ENCODE results near the gene CTSW.
"Not testable (repeated sequence)": the region's sequence is repeated elsewhere in the genome, so short reads cannot be mapped to it uniquely, and the experiment has no call there.

The CTSW gene

GRCh38 chr11:65884716-65885092 is 5.1 kb downstream of the CTSW start:
- peak in 51 of 56 donors; percentile 16 to 83 (median 52) for DNase-seq

- DNase-seq, result no peak
Observed at GRCh38 chr11:65885231-65885630, 5.6 kb downstream of the CTSW start.

DNA sequence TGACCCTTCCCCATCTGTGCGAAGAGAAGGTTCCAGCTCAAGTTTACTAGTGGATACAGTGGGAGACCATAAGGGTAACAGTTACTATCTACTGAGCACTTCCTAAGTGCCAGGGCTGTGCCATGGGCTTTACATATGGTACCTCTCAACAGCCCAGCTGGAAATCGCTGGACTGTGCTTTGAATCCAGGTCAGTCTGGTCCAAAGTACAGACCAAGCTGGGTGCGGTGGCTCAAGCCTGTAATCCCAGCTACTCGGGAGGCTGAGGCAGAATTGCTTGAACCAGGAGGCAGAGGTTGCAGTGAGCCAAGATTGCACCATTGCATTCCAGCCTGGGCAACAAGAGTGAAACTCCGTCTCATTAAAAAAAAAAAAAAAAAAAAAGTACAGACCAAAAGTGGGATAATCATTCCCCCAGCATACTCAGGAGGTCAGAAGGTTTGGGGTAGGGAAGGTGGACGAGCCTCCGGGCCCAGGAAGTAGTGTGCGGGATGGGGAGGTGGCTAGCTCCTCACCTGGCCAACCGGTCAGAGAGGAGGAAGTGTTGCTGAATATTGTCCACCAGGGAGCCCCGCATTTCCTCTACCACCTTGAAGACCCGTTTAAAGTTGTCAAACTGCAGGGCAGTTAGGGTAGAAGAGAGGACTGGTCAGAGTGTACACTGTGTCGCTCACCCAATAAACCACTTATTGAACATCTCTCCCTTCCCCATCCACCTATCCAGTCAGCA is 6.3 kb downstream of the CTSW start:
- DNase-seq, result no peak

DNA sequence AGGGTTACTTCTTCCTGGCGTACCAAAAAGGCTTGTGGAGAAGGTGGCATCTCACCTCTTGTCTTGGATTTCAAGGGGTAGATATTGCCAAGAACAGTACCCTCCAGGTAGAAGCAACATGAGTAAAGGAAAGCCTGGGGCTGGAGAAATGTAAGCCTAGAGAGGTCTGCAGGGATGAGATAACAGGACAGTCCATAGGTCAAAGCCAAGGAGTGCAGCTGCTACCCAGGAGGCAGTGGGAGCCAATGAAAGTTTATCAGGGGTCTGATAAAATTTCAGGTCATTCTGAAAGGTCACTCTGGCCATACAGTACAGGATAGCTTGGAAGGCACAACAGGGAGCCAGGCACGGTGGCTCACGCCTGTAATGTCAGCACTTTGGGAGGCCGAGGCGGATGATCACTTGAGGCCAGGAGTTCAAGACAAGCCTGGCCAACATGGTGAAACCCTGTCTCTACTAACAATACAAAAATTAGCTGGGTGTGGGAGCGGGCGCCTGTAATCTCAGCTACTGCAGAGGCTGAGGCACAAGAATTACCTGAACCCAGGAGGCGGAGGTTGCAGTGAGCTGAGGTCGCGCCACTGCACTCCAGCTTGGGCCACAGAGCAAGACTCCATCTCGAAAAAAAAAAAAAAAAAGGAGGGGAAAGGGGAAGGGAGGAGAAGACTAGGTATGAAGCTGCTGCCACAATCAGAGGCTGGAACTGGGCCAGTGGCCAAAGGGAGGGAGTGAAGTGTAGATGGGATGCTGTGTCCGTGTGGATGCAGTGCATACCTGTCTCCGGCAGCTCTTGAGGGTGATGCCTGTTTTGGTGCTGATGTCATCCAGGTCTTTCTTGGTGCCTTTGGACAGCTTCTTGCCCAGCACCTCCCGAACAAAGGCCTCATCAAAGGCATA is 7.4 kb downstream of the CTSW start:
- no peak for DNase-seq

GRCh38 chr11:65887723-65888162 is 8.1 kb downstream of the CTSW start:
- DNase-seq, result peak in 1 of 56 donors; percentile 58

DNA sequence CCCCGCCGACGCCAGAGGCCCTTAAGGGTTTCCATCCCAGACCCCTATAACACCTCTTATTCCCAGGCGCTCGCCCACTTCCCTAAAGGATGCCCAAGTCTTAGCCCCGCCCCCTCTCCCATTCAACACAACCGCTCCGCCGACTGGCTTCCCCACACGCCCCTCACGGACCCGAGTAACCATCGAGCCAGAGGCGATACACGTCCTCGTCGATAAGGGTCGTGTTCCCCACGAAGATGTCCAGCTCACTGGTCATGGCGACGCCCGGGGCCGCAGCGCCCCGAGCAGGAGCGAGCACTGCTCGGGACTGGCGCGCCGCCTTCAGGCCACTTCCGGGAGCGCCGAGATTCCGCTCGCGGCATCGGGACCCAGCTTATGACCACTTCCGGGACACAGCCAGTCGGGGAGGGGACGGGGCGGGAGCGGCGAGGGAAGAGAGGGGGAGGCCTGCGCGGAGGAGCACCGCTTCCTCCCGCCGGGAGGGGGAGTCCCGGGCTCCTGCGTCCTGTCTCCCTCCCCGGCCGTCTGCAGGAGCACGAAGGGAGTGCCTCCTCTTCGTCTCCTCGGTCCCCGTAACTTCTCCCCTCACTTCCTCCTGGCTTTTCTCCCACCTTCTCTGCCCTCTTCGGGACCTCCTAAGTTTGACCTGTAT is 8.7 kb downstream of the CTSW start, which contains the start of gene FIBP:
Gene FIBP (minus strand): TSS at position 309 of the 652 bp plus-strand sequence. CDS start 53 bp downstream, at position 256.
- DNase-seq, result peak; percentile 61 to 98 (median 95)

DNA sequence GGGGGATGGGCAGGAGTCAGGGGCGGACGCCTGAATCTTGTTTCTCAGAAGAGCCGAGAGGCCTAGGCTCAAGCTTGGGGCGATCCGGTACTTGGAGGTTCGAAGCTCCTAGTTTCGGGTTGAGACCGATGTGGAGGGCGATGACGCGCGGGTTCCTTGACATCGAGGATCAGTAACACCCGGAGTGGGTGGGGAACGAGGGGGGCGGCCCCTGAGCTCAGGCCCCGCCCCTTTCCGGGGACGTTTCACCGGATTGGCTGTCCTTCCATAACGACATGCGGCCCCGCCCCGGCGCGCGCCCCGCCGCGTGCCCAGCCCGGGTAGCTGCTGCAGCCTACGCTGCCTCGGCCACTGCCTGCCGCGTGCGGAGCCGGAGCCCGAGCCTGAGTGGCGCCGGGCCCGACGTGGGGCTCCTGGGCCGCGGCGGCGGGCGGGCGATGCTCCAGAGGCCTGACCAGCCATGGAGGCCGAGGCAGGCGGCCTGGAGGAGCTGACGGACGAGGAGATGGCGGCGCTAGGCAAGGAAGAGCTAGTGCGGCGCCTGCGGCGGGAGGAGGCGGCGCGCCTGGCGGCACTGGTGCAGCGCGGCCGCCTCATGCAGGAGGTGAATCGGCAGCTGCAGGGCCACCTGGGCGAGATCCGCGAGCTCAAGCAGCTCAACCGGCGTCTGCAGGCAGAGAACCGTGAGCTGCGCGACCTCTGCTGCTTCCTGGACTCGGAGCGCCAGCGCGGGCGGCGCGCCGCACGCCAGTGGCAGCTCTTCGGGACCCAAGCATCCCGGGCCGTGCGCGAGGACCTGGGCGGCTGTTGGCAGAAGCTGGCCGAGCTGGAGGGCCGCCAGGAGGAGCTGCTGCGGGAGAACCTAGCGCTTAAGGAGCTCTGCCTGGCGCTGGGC is 10.9 kb downstream of the CTSW start, which contains the start of gene CCDC85B:
Gene CCDC85B (plus strand): TSS at position 350 of the 895 bp plus-strand sequence. CDS start 111 bp downstream, at position 461.
- DNase-seq, result peak; percentile 70 to 100 (median 96)

DNA sequence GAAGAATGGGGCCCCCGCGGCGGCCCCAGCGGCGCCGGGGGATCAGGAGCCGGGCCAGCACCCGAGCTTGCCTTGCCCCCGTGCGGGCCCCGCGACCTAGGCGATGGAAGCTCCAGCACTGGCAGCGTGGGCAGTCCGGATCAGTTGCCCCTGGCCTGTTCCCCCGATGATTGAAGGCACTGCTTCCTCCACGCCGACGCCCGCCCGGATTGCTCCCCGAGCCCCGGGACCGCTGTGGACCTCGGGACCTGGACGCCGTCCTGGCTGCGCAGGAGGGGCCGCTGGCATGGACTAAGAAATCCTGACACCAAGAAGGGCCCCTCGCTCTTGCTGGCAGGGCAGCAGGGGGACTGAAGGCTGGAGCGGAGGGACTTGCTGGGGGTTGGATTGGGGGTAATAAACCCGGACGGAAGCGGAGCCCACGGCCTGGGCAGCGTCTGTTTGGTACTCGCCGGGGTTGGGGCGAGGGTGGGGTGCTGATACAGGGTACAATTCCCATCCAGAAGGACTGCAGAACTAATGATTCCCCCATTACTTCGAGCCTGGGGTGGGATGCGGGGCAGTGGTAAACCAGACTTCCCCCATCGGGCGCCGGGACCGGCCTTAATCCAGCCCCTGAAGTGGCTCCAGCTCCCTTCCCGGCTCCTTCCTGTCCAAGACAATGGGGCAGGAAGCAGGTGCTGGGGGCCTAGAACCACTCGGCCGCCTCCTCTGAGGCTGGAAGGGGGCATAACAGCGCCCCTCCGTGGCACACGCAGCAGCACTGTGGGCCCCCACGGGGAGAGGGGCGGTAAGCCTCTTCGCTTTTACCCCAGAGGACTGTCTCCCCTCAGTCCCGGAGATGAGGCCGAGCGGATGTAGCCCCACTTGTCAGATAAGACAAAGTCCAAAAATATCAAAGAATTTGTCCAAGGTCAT is 11.8 kb downstream of the CTSW start:
- DNase-seq, result peak in 3 of 56 donors; percentile 25 to 55 (median 41)

DNA sequence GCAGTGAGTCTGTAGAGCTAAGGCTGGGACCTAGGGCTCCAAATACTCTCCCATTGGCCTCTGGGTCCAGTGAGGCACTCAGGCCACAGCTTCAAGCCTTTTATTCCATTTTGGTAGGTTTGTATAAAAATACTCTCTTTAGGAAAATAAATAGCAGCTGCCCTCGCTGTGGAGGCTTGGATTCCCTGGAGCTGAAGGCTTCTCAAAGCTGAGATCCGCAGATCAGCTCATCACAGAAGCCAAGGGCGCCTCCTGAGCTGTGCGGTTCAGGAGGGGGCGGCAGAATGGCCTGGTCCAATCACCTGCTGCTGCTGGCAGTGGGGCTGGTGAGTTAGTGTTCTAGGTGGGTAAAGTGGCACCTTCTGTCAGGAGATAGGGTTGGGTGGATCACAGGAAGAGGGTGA is 12.5 kb downstream of the CTSW start:
- DNase-seq, result not testable (repeated sequence)

DNA sequence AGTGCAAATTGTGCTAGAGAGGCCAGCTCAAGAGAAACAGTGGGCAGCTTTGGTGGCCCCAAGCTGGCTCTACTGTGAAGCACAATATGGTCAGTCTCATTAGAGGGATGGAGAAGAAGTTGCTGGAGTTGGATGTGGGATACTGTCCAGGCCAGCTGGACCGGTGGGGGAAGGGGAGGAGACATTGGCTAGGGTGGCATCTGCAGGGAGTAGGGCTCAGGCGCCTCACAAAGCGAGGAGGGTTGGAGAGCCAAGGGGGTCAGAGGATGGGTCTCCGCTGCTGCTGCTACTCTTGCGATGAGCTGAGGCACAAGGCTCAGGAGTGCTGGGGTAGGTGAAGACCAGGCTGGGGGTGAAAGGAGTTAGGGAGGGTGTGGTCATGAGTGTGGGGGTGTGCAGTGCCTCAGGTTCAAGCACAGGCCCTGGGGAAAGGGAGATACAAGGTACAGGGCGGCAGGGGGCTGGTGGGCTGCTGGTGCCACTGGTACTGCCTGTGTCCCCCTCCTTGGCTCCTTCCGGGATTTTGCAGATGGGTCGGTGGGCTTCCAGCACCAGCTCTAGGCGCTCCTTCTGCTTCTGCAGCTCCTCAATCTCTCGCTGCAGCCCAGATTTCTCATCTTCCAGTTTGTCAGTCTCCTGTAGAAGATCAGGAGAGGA is 13.2 kb downstream of the CTSW start:
- DNase-seq, result peak in 6 of 56 donors; percentile 19 to 56 (median 33)

- DNase-seq, result peak in 2 of 56 donors; percentile 17 to 33
Observed at GRCh38 chr11:65894034-65894591, 14.5 kb downstream of the CTSW start.

GRCh38 chr11:65895482-65895981 is 15.9 kb downstream of the CTSW start:
- DNase-seq, result no peak

GRCh38 chr11:65896034-65896999 is 16.7 kb downstream of the CTSW start:
- DNase-seq, result no peak

DNA sequence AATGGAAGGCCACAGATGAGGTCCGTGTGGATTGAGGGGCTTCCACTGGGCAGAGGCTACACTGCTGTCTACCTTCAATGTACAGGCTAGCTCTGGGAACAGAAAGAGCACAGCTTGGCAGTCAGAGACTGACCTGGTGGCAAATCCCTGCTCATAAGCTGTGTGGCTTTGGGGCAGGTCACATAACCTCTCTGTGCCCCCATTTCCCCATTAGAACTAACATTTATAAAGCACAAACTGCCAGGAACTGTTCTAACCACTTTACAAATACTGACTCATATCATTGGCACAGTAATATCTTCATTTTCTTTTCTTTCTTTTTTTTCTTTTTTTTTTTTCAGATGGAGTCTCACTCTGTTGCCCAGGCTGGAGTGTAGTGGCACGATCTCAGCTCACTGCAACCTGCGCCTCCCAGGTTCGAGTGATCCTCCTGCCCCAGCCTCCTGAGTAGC is 17.4 kb downstream of the CTSW start:
- no peak for DNase-seq

DNA sequence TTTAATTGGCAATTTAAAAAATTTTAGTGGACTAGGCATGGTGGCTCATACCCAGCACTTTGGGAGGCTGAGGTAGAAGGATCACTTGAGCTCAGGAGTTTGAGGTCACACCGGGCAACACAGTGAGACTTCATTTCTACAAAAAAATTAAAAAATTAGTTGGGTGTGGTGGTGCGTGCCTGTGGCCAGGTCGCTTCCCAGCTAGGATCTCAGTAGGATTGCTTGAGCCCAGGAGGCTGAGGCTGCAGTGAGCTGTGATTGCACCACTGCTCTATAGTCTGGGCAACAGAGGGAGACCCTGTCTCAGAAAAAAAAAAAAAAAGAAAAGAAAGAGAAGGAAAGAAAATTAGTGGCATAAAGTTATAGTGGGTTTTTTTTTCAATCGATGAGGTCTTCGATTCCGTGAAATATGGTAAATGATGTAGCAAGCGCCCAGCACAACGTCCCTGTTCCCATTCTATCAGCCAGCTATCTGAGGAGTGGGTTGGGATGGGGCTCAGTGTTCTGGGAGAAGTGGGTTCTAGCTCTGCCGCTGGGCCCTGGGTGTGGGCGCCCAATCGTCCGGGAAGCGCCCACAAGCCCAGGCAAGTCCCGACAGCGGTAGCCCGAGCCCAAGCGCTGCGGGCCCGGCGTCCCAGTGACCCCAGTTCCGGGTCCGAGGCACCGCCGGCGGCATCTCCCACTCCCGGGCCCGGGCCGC is 19.2 kb downstream of the CTSW start:
- no peak for DNase-seq

Measured in amygdala (tissue), 56 donors.